Cardiac fibroblast (primary cell): ENCODE results near the gene OTUD1.

Source experiments
- DNase-seq, 2 donors: peaks; one replicate each; pipeline versions ENCODE4 v3.0.0 to v3.0.0-alpha.2; 2010; ENCODE audit warnings: low read depth in 2 of 2
- H3K4me3 ChIP-seq, 2 donors: replicated peaks in 1 of 2; 1 replicate in 1 of 2; 2 replicates in 1 of 2; pipeline ENCODE4 v1.5.1; 2011; ENCODE audit warnings: low read depth in 2 of 2, low read length in 2 of 2, mild to moderate bottlenecking in 2 of 2, moderate library complexity in 1 of 2
- TF ChIP-seq, protein P1 (sequence below): IDR thresholded peaks from one replicate; pipeline ENCODE4 v1.5.1; 2011; ENCODE audit warnings: low read depth, mild to moderate bottlenecking, low read length, inconsistent platforms

OTUD1 gene

GRCh38 chr10:23408330-23408976, 30.4 kb upstream of the OTUD1 start:
- no peak overlapping the region for H3K4me3 ChIP-seq
- TF ChIP-seq, protein P1, sequence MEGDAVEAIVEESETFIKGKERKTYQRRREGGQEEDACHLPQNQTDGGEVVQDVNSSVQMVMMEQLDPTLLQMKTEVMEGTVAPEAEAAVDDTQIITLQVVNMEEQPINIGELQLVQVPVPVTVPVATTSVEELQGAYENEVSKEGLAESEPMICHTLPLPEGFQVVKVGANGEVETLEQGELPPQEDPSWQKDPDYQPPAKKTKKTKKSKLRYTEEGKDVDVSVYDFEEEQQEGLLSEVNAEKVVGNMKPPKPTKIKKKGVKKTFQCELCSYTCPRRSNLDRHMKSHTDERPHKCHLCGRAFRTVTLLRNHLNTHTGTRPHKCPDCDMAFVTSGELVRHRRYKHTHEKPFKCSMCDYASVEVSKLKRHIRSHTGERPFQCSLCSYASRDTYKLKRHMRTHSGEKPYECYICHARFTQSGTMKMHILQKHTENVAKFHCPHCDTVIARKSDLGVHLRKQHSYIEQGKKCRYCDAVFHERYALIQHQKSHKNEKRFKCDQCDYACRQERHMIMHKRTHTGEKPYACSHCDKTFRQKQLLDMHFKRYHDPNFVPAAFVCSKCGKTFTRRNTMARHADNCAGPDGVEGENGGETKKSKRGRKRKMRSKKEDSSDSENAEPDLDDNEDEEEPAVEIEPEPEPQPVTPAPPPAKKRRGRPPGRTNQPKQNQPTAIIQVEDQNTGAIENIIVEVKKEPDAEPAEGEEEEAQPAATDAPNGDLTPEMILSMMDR = no peak
- peak; percentile 31 to 54 for DNase-seq

GRCh38 chr10:23412223-23412622, 26.7 kb upstream of the OTUD1 start:
- DNase-seq = peak; percentile 58 to 68
- TF ChIP-seq, protein P1 = no peak
- no peak overlapping the region for H3K4me3 ChIP-seq

GRCh38 chr10:23413629-23414089, 25.2 kb upstream of the OTUD1 start:
- no peak for DNase-seq
- TF ChIP-seq, protein P1 = no peak
- no peak overlapping the region for H3K4me3 ChIP-seq

GRCh38 chr10:23414658-23415057, 24.2 kb upstream of the OTUD1 start:
- no peak for DNase-seq
- TF ChIP-seq, protein P1 = no peak
- H3K4me3 ChIP-seq = no peak overlapping the region

GRCh38 chr10:23417254-23417653, 21.6 kb upstream of the OTUD1 start:
- TF ChIP-seq, protein P1 = no peak
- DNase-seq = no peak
- no peak overlapping the region for H3K4me3 ChIP-seq

DNA sequence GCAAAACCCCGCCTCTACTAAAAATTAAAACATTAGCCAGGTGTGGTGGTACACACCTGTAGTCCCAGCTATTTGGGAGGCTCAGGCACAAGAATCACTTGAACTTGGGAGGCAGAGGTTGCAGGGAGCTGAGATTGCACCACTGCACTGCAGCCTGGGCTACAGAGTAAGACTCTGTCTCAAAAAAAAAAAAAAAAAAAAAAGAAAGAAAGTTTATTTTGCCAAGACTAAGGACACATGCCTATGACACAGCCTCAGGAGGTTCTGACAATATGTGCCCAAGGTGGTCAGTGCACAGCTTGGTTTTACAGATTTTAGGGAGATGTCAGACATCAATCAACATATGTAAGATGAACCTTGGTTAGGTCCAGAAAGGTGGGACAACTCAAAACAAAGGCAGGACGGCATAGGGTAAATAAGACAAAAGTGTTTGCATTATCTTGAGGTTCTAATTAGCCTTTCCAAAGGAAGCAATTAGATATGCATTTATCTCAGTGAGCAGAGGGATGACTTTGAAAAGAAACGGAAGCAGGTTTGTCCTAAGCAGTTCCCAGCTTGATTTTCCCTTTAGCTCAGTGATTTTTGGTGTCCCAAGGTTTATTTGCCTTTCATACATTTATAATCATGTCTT, 20.7 kb upstream of the OTUD1 start:
- TF ChIP-seq, protein P1 = no peak
- H3K4me3 ChIP-seq = no peak overlapping the region
- DNase-seq = no peak

DNA sequence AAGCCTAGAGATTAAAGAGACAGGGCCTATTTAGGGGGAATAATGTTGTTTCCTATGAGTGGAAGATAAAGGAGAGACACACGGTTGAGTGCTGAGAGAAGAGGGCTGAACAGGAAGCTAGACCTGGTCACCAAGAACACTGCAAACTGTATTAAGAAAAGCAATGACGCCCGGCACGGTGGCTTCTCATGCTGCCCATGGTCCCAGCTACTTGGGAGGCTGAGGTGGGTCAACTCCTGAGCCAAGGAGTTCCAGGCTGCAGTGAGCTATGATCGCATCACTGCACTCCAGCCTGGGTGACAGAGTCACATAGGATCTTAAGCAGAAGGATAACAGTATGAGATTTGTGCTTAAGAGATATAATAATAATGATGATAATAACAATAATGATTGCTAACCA, 19.7 kb upstream of the OTUD1 start:
- no peak for DNase-seq
- TF ChIP-seq, protein P1 = no peak

More for the DNA sequence above, 19.7 kb upstream of the OTUD1 start:
- no peak overlapping the region for H3K4me3 ChIP-seq
